ENCODE measurements around the gene RBM11.

DNA sequence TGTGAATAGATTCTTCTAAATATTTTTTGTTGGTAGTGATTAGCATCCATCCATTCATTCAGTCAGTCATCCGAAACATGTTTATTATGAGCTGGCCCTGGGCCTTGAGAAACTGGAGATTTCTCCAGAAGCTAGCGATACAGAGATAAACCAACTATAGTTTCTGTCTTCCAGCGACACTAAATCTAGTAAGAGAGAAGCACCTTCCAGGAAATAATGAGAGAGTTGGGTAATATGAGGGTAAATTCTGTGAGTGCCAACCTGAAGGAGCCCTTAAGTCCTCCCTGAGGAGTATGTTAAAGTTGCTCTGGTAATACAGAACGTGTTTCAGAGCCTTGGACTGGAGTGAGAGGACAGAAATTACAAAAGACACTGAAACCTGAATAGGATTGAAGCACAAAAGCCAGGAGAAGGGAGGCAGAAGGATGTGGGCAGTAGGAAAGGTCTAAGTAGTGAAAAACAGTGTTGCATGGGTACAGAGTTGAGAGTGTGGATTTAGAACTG lies 59.8 kb downstream of the RBM11 start:
- TF ChIP-seq, protein P1, sequence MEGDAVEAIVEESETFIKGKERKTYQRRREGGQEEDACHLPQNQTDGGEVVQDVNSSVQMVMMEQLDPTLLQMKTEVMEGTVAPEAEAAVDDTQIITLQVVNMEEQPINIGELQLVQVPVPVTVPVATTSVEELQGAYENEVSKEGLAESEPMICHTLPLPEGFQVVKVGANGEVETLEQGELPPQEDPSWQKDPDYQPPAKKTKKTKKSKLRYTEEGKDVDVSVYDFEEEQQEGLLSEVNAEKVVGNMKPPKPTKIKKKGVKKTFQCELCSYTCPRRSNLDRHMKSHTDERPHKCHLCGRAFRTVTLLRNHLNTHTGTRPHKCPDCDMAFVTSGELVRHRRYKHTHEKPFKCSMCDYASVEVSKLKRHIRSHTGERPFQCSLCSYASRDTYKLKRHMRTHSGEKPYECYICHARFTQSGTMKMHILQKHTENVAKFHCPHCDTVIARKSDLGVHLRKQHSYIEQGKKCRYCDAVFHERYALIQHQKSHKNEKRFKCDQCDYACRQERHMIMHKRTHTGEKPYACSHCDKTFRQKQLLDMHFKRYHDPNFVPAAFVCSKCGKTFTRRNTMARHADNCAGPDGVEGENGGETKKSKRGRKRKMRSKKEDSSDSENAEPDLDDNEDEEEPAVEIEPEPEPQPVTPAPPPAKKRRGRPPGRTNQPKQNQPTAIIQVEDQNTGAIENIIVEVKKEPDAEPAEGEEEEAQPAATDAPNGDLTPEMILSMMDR (IDR thresholded peaks at IDR 0.05; ENCODE audit: extremely low read depth in 1 of 2, insufficient read depth in 1 of 2, low read depth in 1 of 2, low read length in 2 of 2) = no peak
- TF ChIP-seq EZH2 (IDR thresholded peaks at IDR 0.05; ENCODE audit: borderline replicate concordance, low read depth, low read length, severe bottlenecking) = no peak
- no peak for TF ChIP-seq POLR2A (IDR thresholded peaks at IDR 0.05; ENCODE audit: low read depth, low read length)
- TF ChIP-seq JUN (IDR thresholded peaks at IDR 0.05; ENCODE audit: borderline replicate concordance, insufficient read depth, insufficient read length, low read depth) = no peak
- TF ChIP-seq POLR2AphosphoS5 (IDR thresholded peaks at IDR 0.05; ENCODE audit: insufficient read depth, low read depth, low read length) = no peak
- TF ChIP-seq FOS (IDR thresholded peaks at IDR 0.05; ENCODE audit: borderline replicate concordance, insufficient read depth, low read length) = no peak
- TF ChIP-seq MYC (IDR thresholded peaks at IDR 0.05; ENCODE audit: low read depth, low read length) = no peak
